Mesenchymal stem cell (in vitro differentiated cells and primary cell): Measurements from ENCODE around the gene DMWD.
A peak's percentile ranks its signal among the peaks of the same experiment; 100 is the strongest.

Source experiments
- DNase-seq: peaks from one replicate; pipeline ENCODE4 v3.0.0-alpha.2; 2013
- H2AFZ ChIP-seq: one replicate; pipeline ENCODE4 v1.6.1; 2013; ENCODE audit warnings: low read depth, mild to moderate bottlenecking, control low read depth, inconsistent platforms, low read length, moderate library complexity
- H2AK5ac ChIP-seq: 2 replicates; pipeline ENCODE4 v1.6.1; 2013; ENCODE audit warnings: low read length, moderate library complexity, mild to moderate bottlenecking, inconsistent platforms; ENCODE audit not compliant: severe bottlenecking
- H2BK120ac ChIP-seq: one replicate; pipeline ENCODE4 v1.6.1; 2013; ENCODE audit warnings: low read depth, mild to moderate bottlenecking, inconsistent platforms, low read length, moderate library complexity
- H2BK12ac ChIP-seq, 2 experiments: one replicate each; pipeline ENCODE4 v1.6.1; 2013; ENCODE audit warnings: inconsistent platforms in 2 of 2, low read length in 2 of 2, mild to moderate bottlenecking in 2 of 2, moderate library complexity in 2 of 2, control low read depth in 1 of 2
- H2BK15ac ChIP-seq: one replicate; pipeline ENCODE4 v1.6.1; 2013; ENCODE audit warnings: mild to moderate bottlenecking, low read depth, inconsistent platforms; ENCODE audit not compliant: poor library complexity, severe bottlenecking
- H2BK5ac ChIP-seq: 2 replicates; pipeline ENCODE4 v1.6.1; 2013; ENCODE audit warnings: low read depth, mild to moderate bottlenecking, low read length, control low read depth, inconsistent platforms; ENCODE audit not compliant: poor library complexity, severe bottlenecking
- H3K14ac ChIP-seq, 2 experiments: one replicate each; pipeline ENCODE4 v1.6.1; 2013; ENCODE audit warnings: inconsistent platforms in 2 of 2, low read length in 2 of 2, control low read depth in 1 of 2, mild to moderate bottlenecking in 1 of 2, moderate library complexity in 1 of 2
- H3K18ac ChIP-seq, 2 experiments: one replicate each; pipeline ENCODE4 v1.6.1; 2013; ENCODE audit warnings: inconsistent platforms in 2 of 2, low read length in 2 of 2, control low read depth in 1 of 2, low read depth in 1 of 2, mild to moderate bottlenecking in 1 of 2
- H3K23ac ChIP-seq, 2 experiments: one replicate each; pipeline ENCODE4 v1.6.1; 2013; ENCODE audit warnings: inconsistent platforms in 2 of 2, low read length in 2 of 2, mild to moderate bottlenecking in 2 of 2, moderate library complexity in 2 of 2, control low read depth in 1 of 2
- H3K27ac ChIP-seq: 2 replicates; pipeline ENCODE4 v1.5.1; 2013; ENCODE audit warnings: mild to moderate bottlenecking, moderate library complexity, low read length, control low read depth, inconsistent platforms; ENCODE audit not compliant: poor library complexity, severe bottlenecking
- H3K27me3 ChIP-seq, 2 experiments: 2 replicates each; pipeline versions ENCODE4 v1.6.1 to v1.7.0; 2013; ENCODE audit warnings: low read length in 2 of 2, mild to moderate bottlenecking in 2 of 2, moderate library complexity in 2 of 2, control low read depth in 1 of 2, inconsistent platforms in 1 of 2; ENCODE audit not compliant: control insufficient read depth in 1 of 2, insufficient read depth in 1 of 2
- H3K36me3 ChIP-seq, 2 experiments: 2 replicates each; pipeline versions ENCODE4 v1.6.1 to v1.7.0; 2013; ENCODE audit warnings: low read length in 2 of 2, control low read depth in 1 of 2, inconsistent platforms in 1 of 2, low read depth in 1 of 2, mild to moderate bottlenecking in 1 of 2; ENCODE audit not compliant: insufficient read depth in 2 of 2, control insufficient read depth in 1 of 2
- H3K4ac ChIP-seq, 2 experiments: one replicate each; pipeline ENCODE4 v1.6.1; 2013; ENCODE audit warnings: inconsistent platforms in 2 of 2, low read length in 2 of 2, mild to moderate bottlenecking in 2 of 2, moderate library complexity in 2 of 2, control low read depth in 1 of 2, low read depth in 1 of 2
- H3K4me1 ChIP-seq: 2 replicates; pipeline ENCODE4 v1.6.1; 2013; ENCODE audit warnings: low read depth, low read length, control low read depth; ENCODE audit not compliant: control insufficient read depth, insufficient read depth
- H3K4me2 ChIP-seq: 2 replicates; pipeline ENCODE4 v1.6.1; 2013; ENCODE audit warnings: low read length, mild to moderate bottlenecking, inconsistent platforms; ENCODE audit not compliant: poor library complexity, severe bottlenecking
- H3K4me3 ChIP-seq, 2 experiments: 2 replicates each; pipeline versions ENCODE4 v1.5.1 to v1.7.0; 2013; ENCODE audit warnings: low read length in 2 of 2, mild to moderate bottlenecking in 2 of 2, control low read depth in 1 of 2, low read depth in 1 of 2; ENCODE audit not compliant: insufficient read depth in 1 of 2
- H3K79me1 ChIP-seq: replicated peaks from 2 replicates; pipeline ENCODE4 v1.6.1; 2013; ENCODE audit warnings: mild to moderate bottlenecking, control low read depth, low read length, inconsistent platforms; ENCODE audit not compliant: poor library complexity, severe bottlenecking
- H3K9ac ChIP-seq: 2 replicates; pipeline ENCODE4 v1.7.0; 2013; ENCODE audit warnings: mild to moderate bottlenecking, low read length, moderate library complexity
- H3K9me3 ChIP-seq: 2 replicates; pipeline ENCODE4 v1.7.0; 2013; ENCODE audit warnings: mild to moderate bottlenecking, low read length; ENCODE audit not compliant: control insufficient read depth
- H4K8ac ChIP-seq: one replicate; pipeline ENCODE4 v1.6.1; 2013; ENCODE audit warnings: inconsistent platforms, mild to moderate bottlenecking, low read length, moderate library complexity
- H4K91ac ChIP-seq: one replicate; pipeline ENCODE4 v1.6.1; 2013; ENCODE audit warnings: mild to moderate bottlenecking, low read length, inconsistent platforms
- WGBS: methylation state at CpG from one replicate; pipeline ENCODE4 v1.1.7; 2013; ENCODE audit warnings: mixed read lengths; 5-methylcytosine and 5-hydroxymethylcytosine counted together

The DMWD gene

GRCh38 chr19:45764475-45764874 is 28.2 kb downstream of the DMWD start:
- H4K91ac ChIP-seq = no peak overlapping the region
- H3K4ac ChIP-seq = no peak overlapping the region
- 70% methylated on average over 6 of the region's 6 CpGs for WGBS
- H3K79me1 ChIP-seq = peaks cover 14% of the 10 kb centered on the region
- H2BK15ac ChIP-seq = no peak overlapping the region
- H3K23ac ChIP-seq = no peak overlapping the region
- peak overlapping the region; percentile 43 for H3K9ac ChIP-seq
- no peak overlapping the region for H2AK5ac ChIP-seq
- H3K4me1 ChIP-seq = peaks cover 37% of the 10 kb centered on the region
- H3K9me3 ChIP-seq = no peaks in the 10 kb centered on the region
- no peak overlapping the region for H3K27ac ChIP-seq
- no peak overlapping the region for H2BK5ac ChIP-seq
- no peak overlapping the region for H2BK120ac ChIP-seq
- no peak overlapping the region for H2AFZ ChIP-seq
- peaks cover 4 to 17% of the 10 kb centered on the region in 2 experiments for H3K36me3 ChIP-seq
- H3K27me3 ChIP-seq = peaks cover 4 to 17% of the 10 kb centered on the region in 2 experiments
- H3K4me3 ChIP-seq = no peak overlapping the region
- H3K4me2 ChIP-seq = no peak overlapping the region
- H3K18ac ChIP-seq = peak overlapping the region in 1 of 2 experiments; percentile 30
- H2BK12ac ChIP-seq = peak overlapping the region in 1 of 2 experiments; percentile 63
- no peak for DNase-seq
- H3K14ac ChIP-seq = no peak overlapping the region
- H4K8ac ChIP-seq = peak overlapping the region; percentile 50

- Histone ChIP-seq H3K9me3 (no peaks in the 10 kb centered on the region), H3K4ac (no peak overlapping the region), H3K18ac (no peak overlapping the region), H2BK12ac (peak overlapping the region in 1 of 2 experiments; percentile 68), H3K23ac (no peak overlapping the region), H3K36me3 (peaks cover 4 to 17% of the 10 kb centered on the region in 2 experiments), H3K79me1 (peaks cover 14% of the 10 kb centered on the region), H2BK15ac (no peak overlapping the region), H2AFZ (no peak overlapping the region), H3K4me2 (no peak overlapping the region), H4K91ac (peak overlapping the region; percentile 23), H3K4me1 (peaks cover 37% of the 10 kb centered on the region), H4K8ac (no peak overlapping the region), H3K27ac (no peak overlapping the region), H2BK120ac (no peak overlapping the region), H2BK5ac (no peak overlapping the region), H3K4me3 (no peak overlapping the region), H3K9ac (peak overlapping the region; percentile 43), H3K27me3 (peaks cover 4 to 17% of the 10 kb centered on the region in 2 experiments), H2AK5ac (no peak overlapping the region), H3K14ac (peak overlapping the region in 1 of 2 experiments; percentile 66)
- WGBS = 76% methylated on average over 27 of the region's 27 CpGs
- no peak for DNase-seq
Observed at GRCh38 chr19:45763691-45764294, 28.9 kb downstream of the DMWD start.

GRCh38 chr19:45762870-45763631 is 29.6 kb downstream of the DMWD start:
- Histone ChIP-seq H3K4me2 (no peak overlapping the region), H3K4ac (no peak overlapping the region), H3K23ac (no peak overlapping the region), H2AK5ac (no peak overlapping the region), H2BK15ac (no peak overlapping the region), H4K8ac (no peak overlapping the region), H3K4me3 (no peak overlapping the region), H2BK12ac (no peak overlapping the region), H3K27ac (no peak overlapping the region), H3K18ac (peak overlapping the region in 1 of 2 experiments; percentile 5), H2BK5ac (no peak overlapping the region), H2BK120ac (no peak overlapping the region), H3K4me1 (peaks cover 37% of the 10 kb centered on the region), H3K79me1 (peaks cover 14% of the 10 kb centered on the region), H3K14ac (no peak overlapping the region), H2AFZ (no peak overlapping the region), H3K36me3 (peaks cover 4 to 17% of the 10 kb centered on the region in 2 experiments), H4K91ac (no peak overlapping the region), H3K27me3 (peaks cover 4 to 17% of the 10 kb centered on the region in 2 experiments), H3K9me3 (no peaks in the 10 kb centered on the region), H3K9ac (no peak overlapping the region)
- no peak for DNase-seq
- WGBS = 96% methylated on average over 15 of the region's 15 CpGs

- H2BK15ac ChIP-seq = no peak overlapping the region
- 80% methylated on average over 17 of the region's 17 CpGs for WGBS
- H3K9me3 ChIP-seq = no peaks in the 10 kb centered on the region
- H3K4me3 ChIP-seq = no peak overlapping the region
- H3K4ac ChIP-seq = no peak overlapping the region
- no peak overlapping the region for H3K27ac ChIP-seq
- no peak overlapping the region for H2AK5ac ChIP-seq
- H3K79me1 ChIP-seq = peaks cover 14% of the 10 kb centered on the region
- H4K91ac ChIP-seq = no peak overlapping the region
- no peak overlapping the region for H2AFZ ChIP-seq
- peaks cover 29% of the 10 kb centered on the region for H3K4me1 ChIP-seq
- peaks cover 4 to 21% of the 10 kb centered on the region in 2 experiments for H3K27me3 ChIP-seq
- no peak overlapping the region for H2BK120ac ChIP-seq
- no peak overlapping the region for H3K4me2 ChIP-seq
- H4K8ac ChIP-seq = no peak overlapping the region
- H3K9ac ChIP-seq = no peak overlapping the region
- no peak overlapping the region for H2BK12ac ChIP-seq
- no peak overlapping the region for H3K23ac ChIP-seq
- peaks cover 4 to 17% of the 10 kb centered on the region in 2 experiments for H3K36me3 ChIP-seq
- no peak overlapping the region for H3K18ac ChIP-seq
- no peak overlapping the region for H3K14ac ChIP-seq
- H2BK5ac ChIP-seq = no peak overlapping the region
- no peak for DNase-seq
Observed at GRCh38 chr19:45761714-45762113, 30.9 kb downstream of the DMWD start.
